GM21515 (cell line): ENCODE measurements around the gene SEZ6L2.
"Not testable (repeated sequence)": the region's sequence is repeated elsewhere in the genome, so short reads cannot be mapped to it uniquely, and the experiment has no call there.

Source experiments
- ATAC-seq: cut with Tn5 transposase; IDR thresholded peaks from one replicate; pipeline ENCODE4 v1.9.1; 2021; ENCODE audit not compliant: unreplicated experiment

Gene SEZ6L2

GRCh38 chr16:29910819-29911675, 11.7 kb upstream of the SEZ6L2 start:
- ATAC-seq, result no peak

GRCh38 chr16:29909851-29910250, 10.5 kb upstream of the SEZ6L2 start:
- not testable (repeated sequence) for ATAC-seq

- ATAC-seq, result no peak
Observed at GRCh38 chr16:29909391-29909790, 10.0 kb upstream of the SEZ6L2 start.

GRCh38 chr16:29908719-29909220, 9.4 kb upstream of the SEZ6L2 start:
- no peak for ATAC-seq

- no peak for ATAC-seq
Observed at GRCh38 chr16:29907973-29908372, 8.6 kb upstream of the SEZ6L2 start.

- no peak for ATAC-seq
Observed at GRCh38 chr16:29906520-29907244, 7.3 kb upstream of the SEZ6L2 start.

GRCh38 chr16:29905668-29906067, 6.3 kb upstream of the SEZ6L2 start:
- no peak for ATAC-seq

- no peak for ATAC-seq
Observed at GRCh38 chr16:29904947-29905346, 5.6 kb upstream of the SEZ6L2 start.

- no peak for ATAC-seq
Observed at GRCh38 chr16:29903590-29903989, 4.2 kb upstream of the SEZ6L2 start.

- no peak for ATAC-seq
Observed at GRCh38 chr16:29901607-29901945, 2.2 kb upstream of the SEZ6L2 start.

- no peak for ATAC-seq
Observed at GRCh38 chr16:29900888-29901606, 1.7 kb upstream of the SEZ6L2 start.

GRCh38 chr16:29900102-29900887, 945 bp upstream of the SEZ6L2 start, which contains the start of gene ASPHD1:
Gene ASPHD1 (plus strand): TSS chr16:29900488. CDS start chr16:29900972, 484 bp downstream.
- ATAC-seq, result no peak

GRCh38 chr16:29898804-29899515, 390 bp downstream of the SEZ6L2 start:
- ATAC-seq, result no peak

- no peak for ATAC-seq
Observed at GRCh38 chr16:29898135-29898803, 1.1 kb downstream of the SEZ6L2 start.

GRCh38 chr16:29897333-29897732, 2.0 kb downstream of the SEZ6L2 start:
- ATAC-seq, result no peak

- no peak for ATAC-seq
Observed at GRCh38 chr16:29896841-29897240, 2.5 kb downstream of the SEZ6L2 start.

- ATAC-seq, result no peak
Observed at GRCh38 chr16:29894352-29894751, 5.0 kb downstream of the SEZ6L2 start.

- ATAC-seq, result no peak
Observed at GRCh38 chr16:29893553-29893952, 5.8 kb downstream of the SEZ6L2 start.

- ATAC-seq, result no peak
Observed at GRCh38 chr16:29892458-29892813, 6.9 kb downstream of the SEZ6L2 start.
